Measurements from ENCODE around the gene PKIG.

DNA sequence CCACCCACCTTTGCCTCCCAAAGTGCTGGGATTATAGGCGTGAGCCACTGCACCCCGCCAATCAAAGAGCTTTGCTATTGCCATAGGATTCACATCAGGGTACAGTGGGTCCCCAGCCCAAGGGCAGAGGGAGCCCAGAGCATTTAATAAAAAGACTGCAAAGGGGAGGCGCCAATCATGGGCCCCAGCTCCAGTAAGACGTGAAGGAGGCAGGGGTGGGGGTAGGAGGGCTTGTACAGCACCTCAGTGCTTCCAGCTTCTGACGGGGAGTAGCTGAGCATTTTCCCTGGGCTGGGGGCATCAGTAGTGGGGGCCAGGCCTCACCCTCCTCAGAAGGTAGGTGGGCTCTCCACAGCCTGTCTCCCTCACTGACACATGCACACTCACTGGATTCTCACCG lies 67.6 kb downstream of the PKIG start:
- TF ChIP-seq, protein P1, sequence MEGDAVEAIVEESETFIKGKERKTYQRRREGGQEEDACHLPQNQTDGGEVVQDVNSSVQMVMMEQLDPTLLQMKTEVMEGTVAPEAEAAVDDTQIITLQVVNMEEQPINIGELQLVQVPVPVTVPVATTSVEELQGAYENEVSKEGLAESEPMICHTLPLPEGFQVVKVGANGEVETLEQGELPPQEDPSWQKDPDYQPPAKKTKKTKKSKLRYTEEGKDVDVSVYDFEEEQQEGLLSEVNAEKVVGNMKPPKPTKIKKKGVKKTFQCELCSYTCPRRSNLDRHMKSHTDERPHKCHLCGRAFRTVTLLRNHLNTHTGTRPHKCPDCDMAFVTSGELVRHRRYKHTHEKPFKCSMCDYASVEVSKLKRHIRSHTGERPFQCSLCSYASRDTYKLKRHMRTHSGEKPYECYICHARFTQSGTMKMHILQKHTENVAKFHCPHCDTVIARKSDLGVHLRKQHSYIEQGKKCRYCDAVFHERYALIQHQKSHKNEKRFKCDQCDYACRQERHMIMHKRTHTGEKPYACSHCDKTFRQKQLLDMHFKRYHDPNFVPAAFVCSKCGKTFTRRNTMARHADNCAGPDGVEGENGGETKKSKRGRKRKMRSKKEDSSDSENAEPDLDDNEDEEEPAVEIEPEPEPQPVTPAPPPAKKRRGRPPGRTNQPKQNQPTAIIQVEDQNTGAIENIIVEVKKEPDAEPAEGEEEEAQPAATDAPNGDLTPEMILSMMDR (IDR thresholded peaks at IDR 0.05; ENCODE audit: insufficient read depth, low read depth, low read length) = no peak
- TF ChIP-seq EZH2 (IDR thresholded peaks at IDR 0.05; ENCODE audit: insufficient read depth, low read length) = no peak
